Brain microvascular endothelial cell (primary cell): ENCODE results near the gene ABCC12.
A peak's percentile ranks its signal among the peaks of the same experiment; 100 is the strongest.

ENCODE experiments used
- DNase-seq: peaks from one replicate; pipeline ENCODE4 v3.0.0-alpha.2; 2020
- H3K27ac ChIP-seq: fragments of 250-450 bp; sonication (Bioruptor Pico); 2 replicates; pipeline ENCODE4 v1.5.1; 2020; ENCODE audit warnings: mild to moderate bottlenecking, moderate library complexity
- H3K27me3 ChIP-seq: fragments of 250-450 bp; sonication (Bioruptor Pico); replicated peaks from 2 replicates; pipeline ENCODE4 v1.5.1; 2020; ENCODE audit warnings: mild to moderate bottlenecking
- H3K36me3 ChIP-seq: fragments of 250-450 bp; sonication (Bioruptor Pico); replicated peaks from 2 replicates; pipeline ENCODE4 v1.5.1; 2020; ENCODE audit warnings: mild to moderate bottlenecking
- H3K4me3 ChIP-seq: 2 replicates; pipeline ENCODE4 v1.5.1; 2011; ENCODE audit warnings: low read depth, mild to moderate bottlenecking, control low read depth, low read length, moderate library complexity
- in situ Hi-C: cut with HindIII; loops from 2 replicates; pipeline ENCODE4 v1.10.0; 2017; ENCODE audit warnings: low sequenced_read_pairs, low pct_ligation_motif_present
- TF ChIP-seq, protein P1 (sequence below): IDR thresholded peaks from 2 replicates; pipeline ENCODE4 v1.5.1; 2011; ENCODE audit warnings: low read depth, mild to moderate bottlenecking, moderate library complexity, low read length, control low read depth, inconsistent platforms; ENCODE audit errors: missing control alignments

The ABCC12 gene

DNA sequence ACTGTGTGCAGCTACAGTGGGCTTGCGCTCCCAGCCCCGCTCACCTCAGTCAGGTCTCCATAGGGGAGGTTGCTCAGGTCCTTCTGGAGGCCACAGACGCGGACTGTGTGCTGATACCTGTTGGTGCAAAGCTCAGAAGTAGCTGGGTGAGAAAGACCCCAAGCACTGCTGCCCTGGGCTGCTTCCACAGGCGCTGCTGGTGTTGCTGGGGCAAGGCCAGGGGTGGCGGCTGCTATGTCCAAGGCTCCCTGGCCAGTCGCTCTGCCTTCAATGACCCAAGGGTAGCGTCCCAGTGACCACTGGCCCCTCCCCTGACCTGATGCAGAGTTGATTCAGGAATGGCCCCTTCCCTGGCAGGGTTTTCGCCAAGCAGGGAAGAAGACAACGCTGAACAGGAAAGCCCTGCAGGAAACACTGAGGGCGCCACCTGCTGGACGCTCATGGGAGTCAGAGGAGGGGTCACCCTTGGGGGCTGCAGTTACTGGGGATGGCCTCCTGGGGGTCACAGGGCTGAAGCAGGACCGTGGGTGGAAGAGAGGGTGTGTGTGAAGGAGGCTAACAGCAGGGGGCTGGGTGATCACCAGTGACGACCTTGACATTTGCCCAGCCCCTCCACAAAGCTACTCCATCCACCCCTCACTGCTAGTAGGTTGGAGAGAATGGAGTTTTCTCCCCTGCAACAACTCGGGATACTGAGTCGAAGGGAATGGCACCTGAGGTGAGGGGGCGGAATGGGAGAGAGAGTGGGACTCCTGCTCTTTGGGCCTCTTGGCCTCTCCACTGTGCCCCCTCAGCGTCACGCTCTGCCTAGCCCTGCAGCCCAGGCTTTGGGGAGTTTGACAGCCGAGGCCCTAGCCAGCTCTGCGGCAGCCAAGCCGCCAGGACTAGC, 38.3 kb downstream of the ABCC12 start:
- no peak overlapping the region for H3K4me3 ChIP-seq
- DNase-seq, result peak; percentile 36
- in situ Hi-C loops, result no loop called here
- no peak overlapping the region for H3K27ac ChIP-seq
- TF ChIP-seq, protein P1, sequence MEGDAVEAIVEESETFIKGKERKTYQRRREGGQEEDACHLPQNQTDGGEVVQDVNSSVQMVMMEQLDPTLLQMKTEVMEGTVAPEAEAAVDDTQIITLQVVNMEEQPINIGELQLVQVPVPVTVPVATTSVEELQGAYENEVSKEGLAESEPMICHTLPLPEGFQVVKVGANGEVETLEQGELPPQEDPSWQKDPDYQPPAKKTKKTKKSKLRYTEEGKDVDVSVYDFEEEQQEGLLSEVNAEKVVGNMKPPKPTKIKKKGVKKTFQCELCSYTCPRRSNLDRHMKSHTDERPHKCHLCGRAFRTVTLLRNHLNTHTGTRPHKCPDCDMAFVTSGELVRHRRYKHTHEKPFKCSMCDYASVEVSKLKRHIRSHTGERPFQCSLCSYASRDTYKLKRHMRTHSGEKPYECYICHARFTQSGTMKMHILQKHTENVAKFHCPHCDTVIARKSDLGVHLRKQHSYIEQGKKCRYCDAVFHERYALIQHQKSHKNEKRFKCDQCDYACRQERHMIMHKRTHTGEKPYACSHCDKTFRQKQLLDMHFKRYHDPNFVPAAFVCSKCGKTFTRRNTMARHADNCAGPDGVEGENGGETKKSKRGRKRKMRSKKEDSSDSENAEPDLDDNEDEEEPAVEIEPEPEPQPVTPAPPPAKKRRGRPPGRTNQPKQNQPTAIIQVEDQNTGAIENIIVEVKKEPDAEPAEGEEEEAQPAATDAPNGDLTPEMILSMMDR, result peak; percentile 94
- H3K27me3 ChIP-seq, result no peaks in the 10 kb centered on the region
- no peaks in the 10 kb centered on the region for H3K36me3 ChIP-seq

DNA sequence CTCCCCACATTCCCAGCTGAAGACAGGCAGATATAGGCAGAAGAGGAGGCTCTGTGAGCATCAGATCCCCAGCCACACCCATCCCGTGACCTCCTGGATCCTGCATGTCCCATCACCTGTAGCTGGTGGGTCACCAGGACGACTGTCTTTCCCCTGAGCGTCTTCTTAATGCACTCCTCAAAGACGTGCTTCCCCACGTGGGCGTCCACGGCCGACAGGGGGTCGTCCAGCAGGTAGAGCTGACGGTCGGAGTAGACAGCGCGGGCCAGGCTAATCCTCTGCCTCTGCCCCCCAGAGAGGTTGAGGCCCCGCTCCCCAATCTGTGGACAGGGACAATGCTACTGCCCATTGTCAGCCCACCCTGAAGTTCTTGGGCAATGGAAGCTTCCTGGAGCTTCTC, 40.5 kb downstream of the ABCC12 start:
- Histone ChIP-seq H3K27me3 (no peaks in the 10 kb centered on the region), H3K36me3 (no peaks in the 10 kb centered on the region), H3K4me3 (no peak overlapping the region), H3K27ac (no peak overlapping the region)
- in situ Hi-C loops, result no loop called here
- TF ChIP-seq, protein P1, result no peak
- DNase-seq, result no peak

DNA sequence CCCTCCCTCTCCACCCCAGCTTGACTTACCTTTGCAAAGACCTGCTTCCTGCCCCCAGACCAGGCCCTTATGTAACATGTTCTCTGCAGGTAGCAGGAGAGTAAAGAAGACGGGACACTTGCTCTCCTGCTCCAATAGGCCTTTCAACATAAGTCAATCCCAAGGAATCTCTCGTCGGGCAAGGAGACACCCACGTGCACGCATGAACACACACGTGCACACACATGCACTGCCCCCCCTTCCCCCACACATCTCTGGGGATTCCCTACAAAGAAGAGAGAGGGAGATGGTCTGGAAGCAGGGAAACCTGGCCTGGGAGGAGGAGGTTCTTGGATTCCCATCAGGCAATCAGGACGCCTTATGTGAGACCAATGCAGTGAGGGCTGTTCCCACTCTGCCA, 41.4 kb downstream of the ABCC12 start:
- in situ Hi-C loops, result no loop called here
- no peaks in the 10 kb centered on the region for H3K27me3 ChIP-seq
- H3K4me3 ChIP-seq, result no peak overlapping the region
- no peak overlapping the region for H3K27ac ChIP-seq
- DNase-seq, result no peak
- TF ChIP-seq, protein P1, result no peak
- H3K36me3 ChIP-seq, result no peaks in the 10 kb centered on the region

DNA sequence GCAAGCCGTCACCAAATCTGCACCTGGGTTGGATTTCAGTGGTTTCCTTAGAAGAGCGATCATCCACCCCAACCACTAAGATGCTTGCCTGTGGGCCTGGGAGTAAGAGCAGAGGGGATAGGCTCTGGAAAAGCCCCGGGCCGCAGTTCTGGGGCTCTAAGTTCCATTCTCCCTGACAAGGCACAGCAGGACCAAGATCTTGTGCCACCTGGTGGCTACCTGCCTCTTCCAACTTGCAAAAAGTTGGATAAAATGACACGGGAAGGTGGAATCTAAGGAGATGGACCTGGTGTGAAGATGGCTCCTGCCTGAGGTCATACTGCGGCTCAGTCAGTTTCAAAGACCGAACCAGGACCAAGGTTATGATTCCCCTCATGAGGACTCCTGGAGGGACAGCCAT, 42.3 kb downstream of the ABCC12 start:
- in situ Hi-C loops, result no loop called here
- Histone ChIP-seq H3K27me3 (no peaks in the 10 kb centered on the region), H3K36me3 (no peaks in the 10 kb centered on the region), H3K4me3 (no peak overlapping the region), H3K27ac (no peak overlapping the region)
- DNase-seq, result no peak
- TF ChIP-seq, protein P1, result peak; percentile 34

DNA sequence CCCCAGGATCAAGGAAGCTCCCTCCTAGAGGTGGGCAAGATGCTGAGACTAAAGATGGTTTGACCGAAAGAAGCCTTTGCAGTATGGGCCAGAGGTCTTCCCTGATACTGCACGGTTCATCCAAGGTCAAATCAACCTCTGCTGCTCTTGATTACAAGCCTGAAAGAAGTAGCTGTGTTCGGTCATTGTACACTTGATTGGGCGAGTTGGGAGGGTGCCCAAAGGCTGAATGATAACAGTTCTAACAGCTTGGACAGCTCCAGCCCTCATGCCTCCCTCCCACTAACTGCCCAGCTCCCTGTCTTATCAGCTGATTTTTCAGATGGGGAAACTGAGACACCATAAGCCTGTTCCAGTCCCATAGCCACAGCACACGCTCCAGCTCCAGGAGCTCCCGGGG, 42.8 kb downstream of the ABCC12 start:
- Histone ChIP-seq H3K27me3 (peaks cover 2% of the 10 kb centered on the region), H3K27ac (no peak overlapping the region), H3K4me3 (no peak overlapping the region), H3K36me3 (no peaks in the 10 kb centered on the region)
- TF ChIP-seq, protein P1, result no peak
- in situ Hi-C loops, result no loop called here
- DNase-seq, result no peak

DNA sequence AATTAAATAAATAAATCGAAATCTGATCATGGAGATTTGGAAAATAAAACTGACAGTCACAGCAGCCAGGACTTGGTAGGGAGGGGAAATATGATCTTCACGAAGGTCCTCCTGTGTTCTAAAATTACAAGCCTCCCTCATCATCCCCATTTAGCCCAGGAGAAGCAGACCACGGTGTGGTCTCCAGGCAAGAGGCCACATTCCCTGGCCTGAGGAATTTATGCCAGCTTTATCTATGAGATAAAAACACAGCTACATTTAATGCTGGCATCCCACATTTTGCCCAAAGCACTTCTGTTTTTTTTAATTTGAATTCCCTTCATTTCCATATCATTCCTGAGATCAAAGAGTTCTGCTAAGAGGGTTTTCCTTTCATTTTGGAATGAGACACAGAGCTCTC, 43.2 kb downstream of the ABCC12 start:
- in situ Hi-C loops, result no loop called here
- no peaks in the 10 kb centered on the region for H3K36me3 ChIP-seq
- H3K27me3 ChIP-seq, result peaks cover 2% of the 10 kb centered on the region
- TF ChIP-seq, protein P1, result no peak
- no peak for DNase-seq
- H3K27ac ChIP-seq, result no peak overlapping the region
- no peak overlapping the region for H3K4me3 ChIP-seq
